COLO668 (cell line): ENCODE results near the gene PTGER3.
A peak's percentile ranks its signal among the peaks of the same experiment; 100 is the strongest.

Experiments
- DNase-seq: peaks from one replicate; lab custom pipeline; 2025; ENCODE audit not compliant: unreplicated experiment; lab: John Stamatoyannopoulos, UW

The PTGER3 gene

GRCh38 chr1:71047635-71048607, at the start of gene PTGER3:
Gene PTGER3 (minus strand): TSS chr1:71047816. CDS start chr1:71047577, 239 bp downstream.
- peak; percentile 85 for DNase-seq

GRCh38 chr1:71094913-71095312, 47.3 kb upstream of the PTGER3 start:
- no peak for DNase-seq

DNA sequence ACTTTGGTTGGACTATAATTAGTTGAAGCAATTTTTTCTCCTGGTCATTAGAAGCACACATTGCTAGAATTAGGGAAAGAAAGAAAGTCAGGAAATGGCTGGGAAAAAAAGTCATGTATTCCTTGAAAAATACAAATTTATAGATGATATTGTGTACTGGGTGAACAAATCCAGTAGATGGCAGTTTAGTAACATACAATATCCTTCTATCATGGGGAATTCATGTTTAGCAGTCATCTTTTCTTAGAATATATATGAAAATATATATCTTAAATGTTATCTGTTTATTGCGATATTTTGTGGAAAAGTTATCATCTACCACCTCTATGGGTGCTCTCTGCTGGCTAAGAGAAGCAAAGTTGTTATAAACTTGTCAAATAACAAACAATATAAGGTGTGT, 46.3 kb upstream of the PTGER3 start:
- no peak for DNase-seq

DNA sequence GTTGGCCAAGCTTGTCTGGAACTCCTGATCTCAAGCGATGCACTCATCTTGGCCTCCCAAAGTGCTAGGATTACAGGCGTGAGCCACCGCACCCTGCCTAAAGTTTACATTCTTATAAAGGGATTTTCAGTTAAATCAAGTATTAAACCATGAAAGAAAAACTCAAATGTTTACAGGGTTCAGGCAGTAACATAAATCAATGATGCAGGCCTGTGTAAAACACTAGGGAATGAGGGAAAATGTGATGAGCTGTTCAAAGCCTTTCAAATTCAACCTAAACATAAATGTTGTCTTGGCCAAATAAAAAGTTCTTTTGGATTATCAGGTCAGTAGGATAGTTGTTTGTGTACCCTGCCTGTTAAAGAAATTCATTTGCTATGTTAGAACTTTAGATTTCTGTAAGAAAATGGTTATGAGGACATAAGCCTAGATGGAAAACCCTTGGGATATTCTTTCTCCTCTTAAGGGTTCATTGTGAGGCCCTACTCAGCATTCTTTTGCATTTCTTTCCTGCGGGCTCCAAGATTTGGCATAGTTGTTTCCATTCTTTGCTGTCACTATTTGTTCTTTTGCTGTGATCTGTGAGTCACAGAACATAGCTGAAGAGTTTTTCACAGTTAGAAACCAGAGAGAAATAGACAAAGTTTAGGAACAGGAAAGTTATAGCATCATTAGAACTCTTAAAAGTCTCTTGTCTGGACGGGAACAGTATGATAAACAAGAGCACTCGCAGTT, 42.1 kb upstream of the PTGER3 start:
- no peak for DNase-seq

GRCh38 chr1:71088645-71089287, 41.1 kb upstream of the PTGER3 start:
- DNase-seq = no peak

- no peak for DNase-seq
These were observed 40.1 kb upstream of the PTGER3 start for GRCh38 chr1:71087713-71088112.

DNA sequence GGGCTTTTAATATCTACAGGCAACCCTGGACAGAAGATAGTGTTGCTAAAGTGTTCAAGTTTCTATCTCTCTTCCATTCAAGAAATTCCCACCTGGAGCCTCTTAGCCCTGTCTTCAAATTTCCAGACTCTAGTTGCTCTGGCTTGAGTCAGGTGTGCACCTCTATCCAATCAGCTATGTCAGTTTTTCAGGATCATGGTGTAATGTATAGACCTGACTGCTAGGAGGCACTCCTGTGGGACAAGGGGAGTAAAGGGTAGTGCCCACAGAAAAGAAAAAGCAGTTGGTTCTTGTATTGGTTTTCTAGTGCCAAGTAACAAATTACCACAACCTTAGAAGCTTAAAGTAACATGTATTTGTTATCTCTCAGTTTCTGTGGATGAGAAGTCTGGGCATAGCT, 39.4 kb upstream of the PTGER3 start:
- no peak for DNase-seq

DNA sequence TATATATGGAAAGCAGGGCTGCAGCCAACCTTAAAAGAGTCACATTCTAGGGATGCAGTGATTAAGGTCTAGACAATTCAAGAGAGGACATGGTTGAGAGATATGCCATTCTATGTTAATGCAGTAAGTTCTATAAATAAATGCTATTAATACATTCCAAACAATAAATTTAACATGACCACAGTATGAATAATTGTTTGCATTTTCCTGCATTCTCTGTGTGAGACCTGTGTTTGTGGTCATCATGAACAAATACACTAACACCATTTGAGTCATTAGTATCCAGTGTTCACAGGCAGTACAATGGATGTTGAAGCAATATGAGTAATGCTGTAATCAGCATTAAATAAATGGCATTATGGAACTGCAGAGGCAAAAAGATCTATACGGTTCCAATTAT, 38.7 kb upstream of the PTGER3 start:
- no peak for DNase-seq

DNA sequence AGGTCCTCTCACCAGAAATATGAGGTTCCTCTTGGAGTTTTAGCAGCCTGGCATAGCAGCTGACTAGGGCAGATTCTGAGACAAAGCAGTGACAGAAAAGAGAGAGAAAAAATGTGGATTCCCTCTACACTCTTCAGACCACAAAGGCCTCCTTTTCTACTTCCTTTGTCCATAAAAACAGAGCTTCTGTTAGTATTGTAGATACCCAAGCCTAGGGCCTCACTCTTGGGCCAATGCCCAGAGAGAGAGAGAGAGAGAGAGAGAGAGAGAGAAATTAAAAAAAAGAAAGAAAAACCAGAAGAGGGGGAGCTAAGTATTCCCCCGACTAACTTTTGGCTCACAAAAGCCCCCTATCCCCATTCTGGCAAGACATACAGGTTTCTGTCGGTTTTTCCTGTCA, 35.7 kb upstream of the PTGER3 start:
- no peak for DNase-seq

- DNase-seq = peak; percentile 13
These were observed 34.1 kb upstream of the PTGER3 start for GRCh38 chr1:71081697-71082080.

GRCh38 chr1:71080739-71081696, 33.4 kb upstream of the PTGER3 start, which contains the start of gene ZRANB2:
Gene ZRANB2 (minus strand): TSS chr1:71081035. CDS start chr1:71080995, 40 bp downstream.
- peak; percentile 96 for DNase-seq

- DNase-seq = peak; percentile 62
These were observed 32.7 kb upstream of the PTGER3 start for GRCh38 chr1:71080230-71080738.

DNA sequence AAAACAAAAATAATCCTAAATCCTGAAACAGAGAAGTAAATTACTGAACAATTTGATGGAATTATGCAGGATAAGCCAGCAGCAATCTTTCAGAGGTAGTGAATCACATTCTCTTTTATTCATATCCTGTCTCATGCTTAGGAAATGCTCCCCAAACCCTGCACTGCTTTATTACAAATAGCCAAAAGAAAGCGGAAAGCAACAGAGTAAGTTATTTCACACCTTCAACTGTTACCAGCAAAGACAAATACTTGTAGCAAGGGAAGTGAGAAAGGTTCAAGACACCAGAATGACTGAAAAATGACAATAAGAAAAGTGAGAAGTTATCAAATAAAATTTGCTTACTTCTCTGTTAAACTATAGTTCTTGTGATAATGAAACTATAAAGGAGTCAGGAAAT, 27.1 kb upstream of the PTGER3 start:
- no peak for DNase-seq

GRCh38 chr1:71072273-71072672, 24.7 kb upstream of the PTGER3 start:
- no peak for DNase-seq

DNA sequence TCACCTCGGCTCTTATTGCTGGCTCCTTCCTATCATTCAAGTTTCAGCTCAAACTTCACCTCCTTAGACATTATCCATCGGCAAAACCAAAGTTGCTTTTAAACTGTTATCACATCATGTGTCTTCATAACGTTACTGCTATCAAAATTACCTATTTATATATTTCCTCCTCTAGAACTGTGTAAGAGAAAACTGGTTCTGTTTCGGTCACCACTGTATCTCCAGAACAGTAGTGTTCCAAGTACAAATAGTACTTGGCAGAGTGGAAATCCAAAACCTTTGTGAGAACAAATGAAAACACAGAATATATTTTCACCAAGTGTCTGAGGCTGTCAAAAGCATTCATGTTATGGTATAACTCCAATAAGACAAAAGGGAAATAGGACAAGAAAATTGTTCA, 24.1 kb upstream of the PTGER3 start:
- DNase-seq = no peak

- DNase-seq = no peak
These were observed 21.0 kb upstream of the PTGER3 start for GRCh38 chr1:71068325-71069240.

- DNase-seq = no peak
These were observed 7.2 kb upstream of the PTGER3 start for GRCh38 chr1:71054791-71055190.

DNA sequence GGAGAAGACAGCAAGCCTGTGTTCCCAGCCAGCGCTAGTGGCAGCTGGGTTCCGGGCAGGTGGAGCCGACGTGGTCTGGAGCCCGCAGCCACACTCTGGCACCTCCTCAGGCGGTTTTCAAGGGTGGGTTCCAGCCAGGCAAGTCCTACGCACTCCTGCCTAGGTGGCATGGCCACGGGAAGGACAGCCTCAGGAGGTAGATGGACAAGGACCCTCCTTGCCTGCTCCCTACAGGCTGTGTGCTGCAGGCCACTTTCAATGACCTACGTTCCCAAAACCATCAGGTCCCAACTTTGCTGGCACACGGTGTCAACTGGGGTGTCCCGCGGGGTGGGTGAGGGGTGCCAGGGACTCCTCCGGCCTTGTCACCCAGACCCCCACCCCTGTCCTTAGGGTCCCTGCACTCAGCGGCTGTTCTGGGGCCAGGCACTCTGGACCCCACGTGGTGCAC, 6.7 kb upstream of the PTGER3 start:
- no peak for DNase-seq

DNA sequence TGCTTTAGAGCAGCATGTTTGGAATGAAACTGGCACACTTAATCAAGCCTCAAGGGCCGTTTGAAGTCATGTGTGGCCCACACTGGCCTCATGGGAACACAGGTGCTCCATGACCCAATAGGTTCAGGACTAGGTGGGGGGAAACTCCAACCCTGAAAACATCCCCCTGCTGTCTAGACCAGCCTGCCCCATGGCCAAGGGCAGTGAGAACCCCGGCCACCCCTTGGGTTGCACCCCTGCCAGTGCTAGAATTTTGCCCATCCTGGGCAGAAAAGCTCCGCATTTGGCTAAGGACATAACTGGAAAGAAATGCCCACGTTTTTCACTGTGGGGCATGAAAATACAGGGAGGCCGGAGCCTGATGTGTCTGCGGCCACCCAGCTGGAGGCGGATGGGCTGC, 6.1 kb upstream of the PTGER3 start:
- no peak for DNase-seq
